Lower leg skin (tissue), 4 donors: ENCODE measurements around the gene LCORL. TPM values are rescaled to one million over a fixed set of nuclear protein-coding genes. Genes with fewer than 3 reads are reported as not detected.

ENCODE experiments used
- DNase-seq, 2 donors: peaks; one replicate each; pipeline ENCODE4 v3.0.0-alpha.2; 2019; ENCODE audit warnings: low spot score in 2 of 2
- H3K4me3 ChIP-seq: fragments of 200-600 bp; sonication (generic); 2 replicates; pipeline ENCODE4 v1.5.1; 2017; ENCODE audit warnings: mild to moderate bottlenecking, low read depth; ENCODE audit not compliant: poor library complexity, severe bottlenecking
- CTCF ChIP-seq, 3 donors: fragments of 450-650 bp; IDR thresholded peaks; one replicate each; pipeline ENCODE4 v1.5.1; 2016; ENCODE audit warnings: antibody characterized with exemption in 3 of 3, mild to moderate bottlenecking in 3 of 3, moderate library complexity in 2 of 3
- POLR2A ChIP-seq, 2 donors: fragments of 450-650 bp; IDR thresholded peaks; one replicate each; pipeline ENCODE4 v1.6.1; 2016 to 2017; ENCODE audit warnings: antibody characterized with exemption in 2 of 2, mild to moderate bottlenecking in 1 of 2, moderate library complexity in 1 of 2
- whole genome bisulfite sequencing, 2 donors: methylation state at CpG; one replicate each; pipeline ENCODE4 v1.1.5; 2018; 5-methylcytosine and 5-hydroxymethylcytosine counted together
- intact Hi-C: fragments of 100-400 bp; cut with DNase I; formaldehyde crosslinking; loops from one replicate; pipeline ENCODE4 v1.15.0; 2023; ENCODE audit warnings: low total_unique reads
- total RNA-seq, 4 donors: library from RNA; depleted of rRNA; stranded (reverse); fragments of >200 nt; gene quantifications; one replicate each; pipeline ENCODE4 v1.1.0, GENCODE V29; 2016

LCORL gene
- total RNA-seq, 4 donors from 2014 or later: 12.2 to 58.9 (median 27.0) TPM

- DNase-seq: no peak
- no peak for TF ChIP-seq CTCF (IDR thresholded peaks at IDR 0.05)
- no peak for TF ChIP-seq POLR2A (IDR thresholded peaks at IDR 0.05)
- intact Hi-C loops: no loop called here
- 77 to 78% methylated on average over 2 of the region's 2 CpGs for WGBS, 2 donors
- H3K4me3 ChIP-seq: no peak overlapping the region
Measured at GRCh38 chr4:18056030-18056429, 34.5 kb upstream of the LCORL start.

DNA sequence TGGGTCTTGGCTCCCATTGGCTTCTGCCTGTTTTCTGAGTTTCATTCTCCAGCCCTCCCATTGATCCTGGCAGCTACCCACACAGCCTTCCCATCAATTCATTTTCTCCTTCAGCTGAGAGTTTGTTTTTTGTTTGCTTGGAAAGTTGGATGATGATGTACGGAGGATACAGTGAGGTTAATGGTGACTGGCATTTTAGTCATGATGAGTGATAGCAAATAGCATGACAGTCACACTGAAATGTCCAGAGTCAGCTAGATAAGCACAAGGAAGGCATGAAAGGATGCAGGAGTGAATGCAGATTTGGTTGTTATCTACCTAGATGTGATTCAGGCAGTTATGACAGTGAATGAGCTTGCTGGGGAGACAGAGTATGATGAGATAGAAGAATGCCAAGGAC is 30.6 kb upstream of the LCORL start:
- intact Hi-C loops: no loop called here
- no peak for DNase-seq
- TF ChIP-seq POLR2A (IDR thresholded peaks at IDR 0.05): no peak
- no peak for TF ChIP-seq CTCF (IDR thresholded peaks at IDR 0.05)
- no peak overlapping the region for H3K4me3 ChIP-seq
- 90 to 97% methylated on average over 1 of the region's 1 CpG for WGBS, 2 donors

DNA sequence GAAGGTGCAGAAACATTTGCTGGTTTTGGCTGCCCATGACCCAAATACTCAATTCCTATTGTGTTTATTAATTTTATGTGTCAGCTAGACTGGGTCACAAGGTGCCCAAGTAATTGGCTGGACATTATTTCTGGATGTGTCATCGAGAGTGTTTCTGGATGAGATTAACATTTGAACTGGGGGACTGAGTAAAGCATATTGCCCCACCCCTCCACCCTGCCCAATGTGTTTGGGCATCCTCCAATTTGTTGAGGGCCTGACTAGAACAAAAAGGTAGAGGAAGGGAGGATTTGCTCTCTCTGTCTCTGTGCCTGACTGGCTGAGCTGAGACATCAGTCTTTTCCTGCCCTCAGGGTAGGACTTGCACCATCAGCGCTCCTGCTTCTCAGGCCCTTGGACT is 29.7 kb upstream of the LCORL start:
- TF ChIP-seq POLR2A (IDR thresholded peaks at IDR 0.05) (no peak), CTCF (IDR thresholded peaks at IDR 0.05) (no peak)
- WGBS, 2 donors: 89 to 91% methylated on average over 2 of the region's 2 CpGs
- intact Hi-C loops: no loop called here
- no peak overlapping the region for H3K4me3 ChIP-seq
- DNase-seq: no peak

DNA sequence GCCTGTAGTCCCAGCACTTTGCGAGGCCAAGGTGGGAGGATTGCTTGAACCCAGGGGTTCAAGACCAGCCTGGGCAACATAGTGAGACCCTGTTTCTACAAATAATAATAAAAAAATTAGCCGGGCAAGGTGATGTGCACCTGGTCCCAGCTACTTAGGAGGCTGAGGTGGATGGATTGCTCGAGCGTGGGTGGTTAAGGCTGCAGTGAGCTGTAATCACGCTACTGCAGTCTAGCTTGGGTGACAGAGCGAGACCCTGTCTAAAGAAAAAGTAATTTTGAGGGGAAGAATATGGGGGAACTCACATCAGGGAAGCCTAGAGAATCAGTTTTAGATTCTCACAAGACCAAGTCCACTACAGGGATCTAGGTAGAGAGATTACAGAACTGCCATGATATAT is 28.9 kb upstream of the LCORL start:
- WGBS, 2 donors: 93 to 95% methylated on average over 6 of the region's 6 CpGs
- no peak for DNase-seq
- H3K4me3 ChIP-seq: no peak overlapping the region
- intact Hi-C loops: no loop called here
- TF ChIP-seq CTCF (IDR thresholded peaks at IDR 0.05): no peak
- TF ChIP-seq POLR2A (IDR thresholded peaks at IDR 0.05): no peak

GRCh38 chr4:18049446-18049845 is 27.9 kb upstream of the LCORL start:
- TF ChIP-seq POLR2A (IDR thresholded peaks at IDR 0.05) (no peak), CTCF (IDR thresholded peaks at IDR 0.05) (no peak)
- intact Hi-C loops: no loop called here
- H3K4me3 ChIP-seq: no peak overlapping the region
- DNase-seq: no peak
- WGBS, 2 donors: 71 to 77% methylated on average over 3 of the region's 3 CpGs

- no peak overlapping the region for H3K4me3 ChIP-seq
- 65 to 83% methylated on average over 2 of the region's 2 CpGs for WGBS, 2 donors
- no peak for DNase-seq
- TF ChIP-seq CTCF (IDR thresholded peaks at IDR 0.05) (no peak), POLR2A (IDR thresholded peaks at IDR 0.05) (no peak)
- intact Hi-C loops: no loop called here
Measured at GRCh38 chr4:18042754-18043153, 21.2 kb upstream of the LCORL start.
